Measurements from ENCODE around the gene ATF7IP2. TPM values are rescaled to one million over a fixed set of nuclear protein-coding genes. Genes with fewer than 3 reads are reported as not detected.

Gene ATF7IP2
- total and polyA plus RNA-seq, 2 of the 13 experiments (the other 11 are each of a cell fraction or from before 2014, with no cell fraction given), result 117 to 217 TPM

DNA sequence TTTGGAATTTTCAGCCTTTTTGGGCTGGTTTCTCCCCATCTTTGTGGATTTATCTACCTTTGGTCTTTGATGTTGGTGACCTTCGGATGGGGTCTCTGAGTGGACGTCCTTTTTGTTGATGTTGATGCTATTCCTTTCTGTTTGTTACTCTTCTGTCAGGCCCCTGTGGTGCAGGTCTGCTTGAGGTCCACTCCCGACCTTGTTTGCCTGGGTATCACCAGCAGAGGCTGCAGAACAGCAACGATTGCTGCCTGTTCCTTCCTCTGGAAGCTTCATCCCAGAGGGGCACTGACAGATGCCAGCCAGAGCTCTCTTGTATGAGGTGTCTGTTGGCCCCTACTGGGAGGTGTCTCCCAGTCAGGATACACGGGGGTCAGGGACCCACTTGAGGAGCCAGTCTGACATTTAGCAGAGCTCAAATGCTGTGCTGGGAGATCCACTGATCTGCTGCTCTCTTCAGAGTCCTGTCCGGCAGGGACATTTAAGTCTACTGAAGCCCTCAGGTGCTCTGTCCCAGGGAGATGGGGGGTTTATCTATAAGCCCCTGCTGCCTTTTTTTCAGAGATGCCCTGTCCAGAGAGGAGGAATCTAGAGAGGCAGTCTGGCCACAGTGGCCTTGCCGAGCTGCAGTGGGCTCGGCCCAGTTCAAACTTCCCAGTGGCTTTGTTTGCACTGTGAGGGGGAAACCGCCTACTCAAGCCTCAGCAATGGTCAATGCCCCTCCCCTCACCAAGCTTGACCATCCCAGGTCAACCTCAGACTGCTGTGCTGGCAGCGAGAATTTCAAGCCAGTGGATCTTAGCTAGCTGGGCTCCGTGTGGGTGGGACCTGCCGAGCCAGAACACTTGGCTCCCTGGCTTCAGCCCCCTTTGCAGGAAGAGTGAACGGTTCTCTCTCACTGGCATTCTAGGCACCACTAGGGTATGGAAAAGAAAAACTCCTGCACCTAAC, 66.6 kb downstream of the ATF7IP2 start (continued):
- peak; percentile 22; the same call in 1 of the 2 replicates for TF ChIP-seq SIX1 (CRISPR knock-in tag; IDR thresholded peaks at IDR 0.05; ENCODE audit: borderline replicate concordance)
- TF ChIP-seq, protein P1, sequence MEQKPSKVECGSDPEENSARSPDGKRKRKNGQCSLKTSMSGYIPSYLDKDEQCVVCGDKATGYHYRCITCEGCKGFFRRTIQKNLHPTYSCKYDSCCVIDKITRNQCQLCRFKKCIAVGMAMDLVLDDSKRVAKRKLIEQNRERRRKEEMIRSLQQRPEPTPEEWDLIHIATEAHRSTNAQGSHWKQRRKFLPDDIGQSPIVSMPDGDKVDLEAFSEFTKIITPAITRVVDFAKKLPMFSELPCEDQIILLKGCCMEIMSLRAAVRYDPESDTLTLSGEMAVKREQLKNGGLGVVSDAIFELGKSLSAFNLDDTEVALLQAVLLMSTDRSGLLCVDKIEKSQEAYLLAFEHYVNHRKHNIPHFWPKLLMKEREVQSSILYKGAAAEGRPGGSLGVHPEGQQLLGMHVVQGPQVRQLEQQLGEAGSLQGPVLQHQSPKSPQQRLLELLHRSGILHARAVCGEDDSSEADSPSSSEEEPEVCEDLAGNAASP (CRISPR knock-in tag; IDR thresholded peaks at IDR 0.05; ENCODE audit: borderline replicate concordance), result peak; percentile 83; the same call in 1 of the 2 replicates
- TF ChIP-seq, protein P2, sequence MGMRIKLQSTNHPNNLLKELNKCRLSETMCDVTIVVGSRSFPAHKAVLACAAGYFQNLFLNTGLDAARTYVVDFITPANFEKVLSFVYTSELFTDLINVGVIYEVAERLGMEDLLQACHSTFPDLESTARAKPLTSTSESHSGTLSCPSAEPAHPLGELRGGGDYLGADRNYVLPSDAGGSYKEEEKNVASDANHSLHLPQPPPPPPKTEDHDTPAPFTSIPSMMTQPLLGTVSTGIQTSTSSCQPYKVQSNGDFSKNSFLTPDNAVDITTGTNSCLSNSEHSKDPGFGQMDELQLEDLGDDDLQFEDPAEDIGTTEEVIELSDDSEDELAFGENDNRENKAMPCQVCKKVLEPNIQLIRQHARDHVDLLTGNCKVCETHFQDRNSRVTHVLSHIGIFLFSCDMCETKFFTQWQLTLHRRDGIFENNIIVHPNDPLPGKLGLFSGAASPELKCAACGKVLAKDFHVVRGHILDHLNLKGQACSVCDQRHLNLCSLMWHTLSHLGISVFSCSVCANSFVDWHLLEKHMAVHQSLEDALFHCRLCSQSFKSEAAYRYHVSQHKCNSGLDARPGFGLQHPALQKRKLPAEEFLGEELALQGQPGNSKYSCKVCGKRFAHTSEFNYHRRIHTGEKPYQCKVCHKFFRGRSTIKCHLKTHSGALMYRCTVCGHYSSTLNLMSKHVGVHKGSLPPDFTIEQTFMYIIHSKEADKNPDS (CRISPR knock-in tag; IDR thresholded peaks at IDR 0.05), result 0 out of 2 replicates have a peak, but pooled peaks have one; percentile 42
- peak; percentile 94; the same call in 1 of the 2 replicates for TF ChIP-seq ZNF572 (CRISPR knock-in tag; IDR thresholded peaks at IDR 0.05)
- TF ChIP-seq GATAD1 (CRISPR knock-in tag; IDR thresholded peaks at IDR 0.05), result peak; percentile 68
- 0 out of 2 replicates have a peak, but pooled peaks have one; percentile 58 for TF ChIP-seq MZF1 (CRISPR knock-in tag; IDR thresholded peaks at IDR 0.05; ENCODE audit: borderline replicate concordance)
- TF ChIP-seq POLR2AphosphoS5 (IDR thresholded peaks at IDR 0.05; ENCODE audit: low read depth, low read length), result peak; percentile 35; the same call in 1 of the 2 replicates
- peak; percentile 85 for TF ChIP-seq ZNF121 (CRISPR knock-in tag; IDR thresholded peaks at IDR 0.05)
- 0 out of 2 replicates have a peak, but pooled peaks have one; percentile 24 for TF ChIP-seq CBFB (CRISPR knock-in tag; IDR thresholded peaks at IDR 0.05)
- TF ChIP-seq, protein P3, sequence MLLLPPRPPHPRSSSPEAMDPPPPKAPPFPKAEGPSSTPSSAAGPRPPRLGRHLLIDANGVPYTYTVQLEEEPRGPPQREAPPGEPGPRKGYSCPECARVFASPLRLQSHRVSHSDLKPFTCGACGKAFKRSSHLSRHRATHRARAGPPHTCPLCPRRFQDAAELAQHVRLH (CRISPR knock-in tag; IDR thresholded peaks at IDR 0.05; ENCODE audit: borderline replicate concordance, low read depth), result peak; percentile 92
- peak; percentile 96 for TF ChIP-seq MTA1 (CRISPR knock-in tag; IDR thresholded peaks at IDR 0.05; ENCODE audit: borderline replicate concordance)
- peak; percentile 67; the same call in 1 of the 2 replicates for TF ChIP-seq CBX5 (CRISPR knock-in tag; IDR thresholded peaks at IDR 0.05; ENCODE audit: borderline replicate concordance)
- TF ChIP-seq, protein P4, sequence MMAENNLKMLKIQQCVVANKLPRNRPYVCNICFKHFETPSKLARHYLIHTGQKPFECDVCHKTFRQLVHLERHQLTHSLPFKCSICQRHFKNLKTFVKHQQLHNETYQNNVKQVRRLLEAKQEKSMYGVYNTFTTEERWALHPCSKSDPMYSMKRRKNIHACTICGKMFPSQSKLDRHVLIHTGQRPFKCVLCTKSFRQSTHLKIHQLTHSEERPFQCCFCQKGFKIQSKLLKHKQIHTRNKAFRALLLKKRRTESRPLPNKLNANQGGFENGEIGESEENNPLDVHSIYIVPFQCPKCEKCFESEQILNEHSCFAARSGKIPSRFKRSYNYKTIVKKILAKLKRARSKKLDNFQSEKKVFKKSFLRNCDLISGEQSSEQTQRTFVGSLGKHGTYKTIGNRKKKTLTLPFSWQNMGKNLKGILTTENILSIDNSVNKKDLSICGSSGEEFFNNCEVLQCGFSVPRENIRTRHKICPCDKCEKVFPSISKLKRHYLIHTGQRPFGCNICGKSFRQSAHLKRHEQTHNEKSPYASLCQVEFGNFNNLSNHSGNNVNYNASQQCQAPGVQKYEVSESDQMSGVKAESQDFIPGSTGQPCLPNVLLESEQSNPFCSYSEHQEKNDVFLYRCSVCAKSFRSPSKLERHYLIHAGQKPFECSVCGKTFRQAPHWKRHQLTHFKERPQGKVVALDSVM (CRISPR knock-in tag; IDR thresholded peaks at IDR 0.05), result 0 out of 2 replicates have a peak, but pooled peaks have one; percentile 44
- peak; percentile 98 for TF ChIP-seq SP5 (CRISPR knock-in tag; IDR thresholded peaks at IDR 0.05; ENCODE audit: borderline replicate concordance, low read depth)
- peak; percentile 73 for TF ChIP-seq RARA (CRISPR knock-in tag; IDR thresholded peaks at IDR 0.05)
- peak; percentile 55; the same call in 1 of the 2 replicates for TF ChIP-seq ZNF232 (CRISPR knock-in tag; IDR thresholded peaks at IDR 0.05; ENCODE audit: borderline replicate concordance)
- TF ChIP-seq GABPB1 (CRISPR knock-in tag; IDR thresholded peaks at IDR 0.05), result peak; percentile 35; the same call in 1 of the 2 replicates
- peak; percentile 57; the same call in 1 of the 2 replicates for TF ChIP-seq TOPORS (CRISPR knock-in tag; IDR thresholded peaks at IDR 0.05)
- peak; percentile 31 for TF ChIP-seq MIER3 (CRISPR knock-in tag; IDR thresholded peaks at IDR 0.05; ENCODE audit: borderline replicate concordance)
- peak; percentile 56; the same call in 1 of the 2 replicates for TF ChIP-seq ARHGAP35 (CRISPR knock-in tag; IDR thresholded peaks at IDR 0.05; ENCODE audit: borderline replicate concordance)
- TF ChIP-seq NFKB2 (CRISPR knock-in tag; IDR thresholded peaks at IDR 0.05; ENCODE audit: borderline replicate concordance), result peak; percentile 41; the same call in 1 of the 2 replicates
- TF ChIP-seq TGIF2 (CRISPR knock-in tag; IDR thresholded peaks at IDR 0.05), result peak; percentile 14; the same call in 1 of the 2 replicates
